SK-N-SH treated with all-trans-retinoic acid at 6 μM for 48 hours (cell line): ENCODE measurements around the gene COL25A1.

ENCODE experiments used
- ARNTL ChIP-seq: fragments of 450-650 bp; formaldehyde crosslinking; IDR thresholded peaks from 2 replicates; pipeline ENCODE4 v1.5.0; 2020; ENCODE audit warnings: low read depth, mild to moderate bottlenecking, moderate library complexity, borderline replicate concordance
- CSDC2 ChIP-seq: fragments of 250-450 bp; sonication (Bioruptor Pico); IDR thresholded peaks from 2 replicates; pipeline ENCODE4 v1.5.0; 2020; ENCODE audit warnings: mild to moderate bottlenecking, moderate library complexity
- ZC3H10 ChIP-seq: fragments of 250-450 bp; sonication (Bioruptor Pico); IDR thresholded peaks from 2 replicates; pipeline ENCODE4 v1.5.1; 2021; ENCODE audit warnings: mild to moderate bottlenecking, moderate library complexity
- ZFP3 ChIP-seq: fragments of 250-450 bp; sonication (Bioruptor Pico); IDR thresholded peaks from 2 replicates; pipeline ENCODE4 v1.5.0; 2020; ENCODE audit warnings: mild to moderate bottlenecking, moderate library complexity
- TF ChIP-seq, protein P1 (sequence below): fragments of 250-450 bp; sonication (Bioruptor Pico); IDR thresholded peaks from 2 replicates; pipeline ENCODE4 v1.8.0; 2021; ENCODE audit warnings: low read depth, mild to moderate bottlenecking, moderate library complexity, borderline replicate concordance
- TF ChIP-seq, protein P2 (sequence below): fragments of 250-450 bp; sonication (Bioruptor Pico); IDR thresholded peaks from 2 replicates; pipeline ENCODE4 v1.5.1; 2021; ENCODE audit warnings: mild to moderate bottlenecking, moderate library complexity
- TF ChIP-seq, protein P3 (sequence below): fragments of 250-450 bp; sonication (Bioruptor Pico); IDR thresholded peaks from 2 replicates; pipeline ENCODE4 v1.5.1; 2020; ENCODE audit warnings: low read depth, mild to moderate bottlenecking, moderate library complexity
- TF ChIP-seq, protein P4 (sequence below): fragments of 250-450 bp; sonication (Bioruptor Pico); IDR thresholded peaks from 2 replicates; pipeline ENCODE4 v1.5.0; 2020; ENCODE audit warnings: mild to moderate bottlenecking, moderate library complexity

DNA sequence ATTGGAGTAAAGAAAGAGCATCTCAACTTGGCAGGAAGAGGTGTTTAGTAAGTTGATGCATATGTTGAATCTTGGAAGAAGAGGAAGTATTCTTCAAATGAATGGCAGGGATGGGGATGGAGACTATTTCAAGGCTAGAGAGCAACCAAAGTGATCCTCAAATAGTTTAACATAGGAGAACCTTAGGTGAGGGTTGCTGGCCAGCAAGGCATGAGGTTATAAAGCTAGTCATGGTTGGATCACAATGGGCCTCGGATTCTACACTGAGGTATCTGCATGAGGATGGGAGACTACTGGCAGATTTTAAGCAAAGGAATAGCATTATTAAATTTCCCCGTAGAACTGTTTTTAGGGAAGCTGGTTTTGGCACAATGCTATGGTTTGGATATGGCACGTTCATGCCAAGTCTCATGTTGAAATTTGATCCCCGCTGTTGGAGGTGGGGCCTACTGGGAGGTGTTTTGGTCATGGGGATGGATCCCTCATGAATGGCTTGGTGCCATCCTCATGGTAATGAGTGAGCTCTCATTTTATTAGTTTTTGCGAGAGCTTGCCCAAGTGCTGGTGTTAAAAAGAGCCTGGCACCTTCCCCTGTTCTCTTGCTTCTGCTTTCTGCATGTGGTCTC, 497.7 kb downstream of the COL25A1 start:
- TF ChIP-seq, protein P1, sequence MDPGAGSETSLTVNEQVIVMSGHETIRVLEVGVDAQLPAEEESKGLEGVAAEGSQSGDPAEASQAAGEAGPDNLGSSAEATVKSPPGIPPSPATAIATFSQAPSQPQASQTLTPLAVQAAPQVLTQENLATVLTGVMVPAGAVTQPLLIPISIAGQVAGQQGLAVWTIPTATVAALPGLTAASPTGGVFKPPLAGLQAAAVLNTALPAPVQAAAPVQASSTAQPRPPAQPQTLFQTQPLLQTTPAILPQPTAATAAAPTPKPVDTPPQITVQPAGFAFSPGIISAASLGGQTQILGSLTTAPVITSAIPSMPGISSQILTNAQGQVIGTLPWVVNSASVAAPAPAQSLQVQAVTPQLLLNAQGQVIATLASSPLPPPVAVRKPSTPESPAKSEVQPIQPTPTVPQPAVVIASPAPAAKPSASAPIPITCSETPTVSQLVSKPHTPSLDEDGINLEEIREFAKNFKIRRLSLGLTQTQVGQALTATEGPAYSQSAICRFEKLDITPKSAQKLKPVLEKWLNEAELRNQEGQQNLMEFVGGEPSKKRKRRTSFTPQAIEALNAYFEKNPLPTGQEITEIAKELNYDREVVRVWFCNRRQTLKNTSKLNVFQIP: no peak
- TF ChIP-seq, protein P2, sequence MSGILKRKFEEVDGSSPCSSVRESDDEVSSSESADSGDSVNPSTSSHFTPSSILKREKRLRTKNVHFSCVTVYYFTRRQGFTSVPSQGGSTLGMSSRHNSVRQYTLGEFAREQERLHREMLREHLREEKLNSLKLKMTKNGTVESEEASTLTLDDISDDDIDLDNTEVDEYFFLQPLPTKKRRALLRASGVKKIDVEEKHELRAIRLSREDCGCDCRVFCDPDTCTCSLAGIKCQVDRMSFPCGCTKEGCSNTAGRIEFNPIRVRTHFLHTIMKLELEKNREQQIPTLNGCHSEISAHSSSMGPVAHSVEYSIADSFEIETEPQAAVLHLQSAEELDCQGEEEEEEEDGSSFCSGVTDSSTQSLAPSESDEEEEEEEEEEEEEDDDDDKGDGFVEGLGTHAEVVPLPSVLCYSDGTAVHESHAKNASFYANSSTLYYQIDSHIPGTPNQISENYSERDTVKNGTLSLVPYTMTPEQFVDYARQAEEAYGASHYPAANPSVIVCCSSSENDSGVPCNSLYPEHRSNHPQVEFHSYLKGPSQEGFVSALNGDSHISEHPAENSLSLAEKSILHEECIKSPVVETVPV (CRISPR knock-in tag): no peak
- TF ChIP-seq ZFP3 (CRISPR knock-in tag): no peak
- TF ChIP-seq CSDC2 (CRISPR knock-in tag): no peak
- TF ChIP-seq, protein P3, sequence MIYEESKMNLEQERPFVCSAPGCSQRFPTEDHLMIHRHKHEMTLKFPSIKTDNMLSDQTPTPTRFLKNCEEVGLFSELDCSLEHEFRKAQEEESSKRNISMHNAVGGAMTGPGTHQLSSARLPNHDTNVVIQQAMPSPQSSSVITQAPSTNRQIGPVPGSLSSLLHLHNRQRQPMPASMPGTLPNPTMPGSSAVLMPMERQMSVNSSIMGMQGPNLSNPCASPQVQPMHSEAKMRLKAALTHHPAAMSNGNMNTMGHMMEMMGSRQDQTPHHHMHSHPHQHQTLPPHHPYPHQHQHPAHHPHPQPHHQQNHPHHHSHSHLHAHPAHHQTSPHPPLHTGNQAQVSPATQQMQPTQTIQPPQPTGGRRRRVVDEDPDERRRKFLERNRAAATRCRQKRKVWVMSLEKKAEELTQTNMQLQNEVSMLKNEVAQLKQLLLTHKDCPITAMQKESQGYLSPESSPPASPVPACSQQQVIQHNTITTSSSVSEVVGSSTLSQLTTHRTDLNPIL (CRISPR knock-in tag): no peak
- TF ChIP-seq ZC3H10 (CRISPR knock-in tag): no peak
- TF ChIP-seq, protein P4, sequence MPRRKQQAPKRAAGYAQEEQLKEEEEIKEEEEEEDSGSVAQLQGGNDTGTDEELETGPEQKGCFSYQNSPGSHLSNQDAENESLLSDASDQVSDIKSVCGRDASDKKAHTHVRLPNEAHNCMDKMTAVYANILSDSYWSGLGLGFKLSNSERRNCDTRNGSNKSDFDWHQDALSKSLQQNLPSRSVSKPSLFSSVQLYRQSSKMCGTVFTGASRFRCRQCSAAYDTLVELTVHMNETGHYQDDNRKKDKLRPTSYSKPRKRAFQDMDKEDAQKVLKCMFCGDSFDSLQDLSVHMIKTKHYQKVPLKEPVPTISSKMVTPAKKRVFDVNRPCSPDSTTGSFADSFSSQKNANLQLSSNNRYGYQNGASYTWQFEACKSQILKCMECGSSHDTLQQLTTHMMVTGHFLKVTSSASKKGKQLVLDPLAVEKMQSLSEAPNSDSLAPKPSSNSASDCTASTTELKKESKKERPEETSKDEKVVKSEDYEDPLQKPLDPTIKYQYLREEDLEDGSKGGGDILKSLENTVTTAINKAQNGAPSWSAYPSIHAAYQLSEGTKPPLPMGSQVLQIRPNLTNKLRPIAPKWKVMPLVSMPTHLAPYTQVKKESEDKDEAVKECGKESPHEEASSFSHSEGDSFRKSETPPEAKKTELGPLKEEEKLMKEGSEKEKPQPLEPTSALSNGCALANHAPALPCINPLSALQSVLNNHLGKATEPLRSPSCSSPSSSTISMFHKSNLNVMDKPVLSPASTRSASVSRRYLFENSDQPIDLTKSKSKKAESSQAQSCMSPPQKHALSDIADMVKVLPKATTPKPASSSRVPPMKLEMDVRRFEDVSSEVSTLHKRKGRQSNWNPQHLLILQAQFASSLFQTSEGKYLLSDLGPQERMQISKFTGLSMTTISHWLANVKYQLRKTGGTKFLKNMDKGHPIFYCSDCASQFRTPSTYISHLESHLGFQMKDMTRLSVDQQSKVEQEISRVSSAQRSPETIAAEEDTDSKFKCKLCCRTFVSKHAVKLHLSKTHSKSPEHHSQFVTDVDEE (CRISPR knock-in tag): no peak
- no peak for TF ChIP-seq ARNTL
